Tibial nerve (tissue), 4 donors: ENCODE results near the gene NUDT16.

Source experiments
- EP300 ChIP-seq, 2 donors: sonication (generic); formaldehyde crosslinking; IDR thresholded peaks; one replicate each; pipeline ENCODE4 v1.6.1; 2017; ENCODE audit warnings: antibody characterized with exemption in 2 of 2, mild to moderate bottlenecking in 1 of 2
- POLR2A ChIP-seq, 2 donors: fragments of 450-650 bp; IDR thresholded peaks; one replicate each; pipeline ENCODE4 v1.6.1; 2017; ENCODE audit warnings: antibody characterized with exemption in 2 of 2, mild to moderate bottlenecking in 2 of 2, moderate library complexity in 2 of 2
- TF ChIP-seq, protein P1 (sequence below), 5 experiments: fragments of 200-600 bp in 3 of 5; fragments of 450-650 bp in 2 of 5; sonication (generic) in 3 of 5; IDR thresholded peaks; one replicate each; pipeline ENCODE4 v1.5.1; 2016 to 2019; ENCODE audit warnings: antibody characterized with exemption in 5 of 5, mild to moderate bottlenecking in 3 of 5, moderate library complexity in 2 of 5

DNA sequence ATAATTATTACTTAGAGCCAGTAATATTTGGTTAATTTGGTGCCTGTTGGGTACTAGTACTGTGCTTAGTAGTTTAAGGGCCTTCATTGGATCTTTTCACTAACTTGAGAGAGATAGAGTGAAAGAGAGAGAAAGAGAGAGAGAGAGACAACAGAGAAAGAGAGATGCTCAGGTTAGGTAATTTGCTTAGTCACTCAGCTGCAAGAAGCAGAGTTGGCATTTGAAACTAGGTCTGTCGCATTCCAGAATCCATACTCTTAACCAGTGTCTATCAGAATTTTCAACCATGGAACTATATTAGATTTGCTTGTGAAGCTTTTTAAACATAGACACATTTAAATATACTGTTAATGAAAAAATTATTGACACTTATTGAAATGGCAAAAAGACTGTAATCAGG is 31.1 kb upstream of the NUDT16 start:
- TF ChIP-seq POLR2A (IDR thresholded peaks at IDR 0.05) (no peak), EP300 (IDR thresholded peaks at IDR 0.05) (no peak)
- TF ChIP-seq, protein P1, sequence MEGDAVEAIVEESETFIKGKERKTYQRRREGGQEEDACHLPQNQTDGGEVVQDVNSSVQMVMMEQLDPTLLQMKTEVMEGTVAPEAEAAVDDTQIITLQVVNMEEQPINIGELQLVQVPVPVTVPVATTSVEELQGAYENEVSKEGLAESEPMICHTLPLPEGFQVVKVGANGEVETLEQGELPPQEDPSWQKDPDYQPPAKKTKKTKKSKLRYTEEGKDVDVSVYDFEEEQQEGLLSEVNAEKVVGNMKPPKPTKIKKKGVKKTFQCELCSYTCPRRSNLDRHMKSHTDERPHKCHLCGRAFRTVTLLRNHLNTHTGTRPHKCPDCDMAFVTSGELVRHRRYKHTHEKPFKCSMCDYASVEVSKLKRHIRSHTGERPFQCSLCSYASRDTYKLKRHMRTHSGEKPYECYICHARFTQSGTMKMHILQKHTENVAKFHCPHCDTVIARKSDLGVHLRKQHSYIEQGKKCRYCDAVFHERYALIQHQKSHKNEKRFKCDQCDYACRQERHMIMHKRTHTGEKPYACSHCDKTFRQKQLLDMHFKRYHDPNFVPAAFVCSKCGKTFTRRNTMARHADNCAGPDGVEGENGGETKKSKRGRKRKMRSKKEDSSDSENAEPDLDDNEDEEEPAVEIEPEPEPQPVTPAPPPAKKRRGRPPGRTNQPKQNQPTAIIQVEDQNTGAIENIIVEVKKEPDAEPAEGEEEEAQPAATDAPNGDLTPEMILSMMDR (IDR thresholded peaks at IDR 0.05): no peak
